Mesothelial cell of epicardium (in vitro differentiated cells): ENCODE data around the gene ID2. TPM values are rescaled to one million over a fixed set of nuclear protein-coding genes. Genes with fewer than 3 reads are reported as not detected.

Source experiments
- DNase-seq, 2 experiments: peaks; one replicate each; pipeline ENCODE4 v3.0.0; 2021; ENCODE audit warnings: low spot score in 2 of 2; ENCODE audit not compliant: unreplicated experiment in 2 of 2
- H3K27ac Mint-ChIP-seq: 2 replicates; pipeline ENCODE4 v1.8.0; 2021; ENCODE audit warnings: mixed read lengths
- H3K27me3 Mint-ChIP-seq: 2 replicates; pipeline ENCODE4 v1.8.0; 2021; ENCODE audit warnings: low read depth, mixed read lengths
- H3K36me3 Mint-ChIP-seq: 2 replicates; pipeline ENCODE4 v1.8.0; 2021; ENCODE audit warnings: mixed read lengths
- H3K4me1 Mint-ChIP-seq: 2 replicates; pipeline ENCODE4 v1.8.0; 2021; ENCODE audit warnings: mixed read lengths
- H3K4me3 Mint-ChIP-seq: 2 replicates; pipeline ENCODE4 v1.8.0; 2021; ENCODE audit warnings: mild to moderate bottlenecking, moderate library complexity, mixed read lengths
- H3K9me3 Mint-ChIP-seq: 2 replicates; pipeline ENCODE4 v1.8.0; 2021; ENCODE audit warnings: mixed read lengths
- total RNA-seq: library from RNA; stranded (reverse); gene quantifications from 3 replicates; pipeline ENCODE4 v1.2.1, GENCODE V29; 2021
- TF ChIP-seq, protein P1 (sequence below): fragments of 200-600 bp; sonication (generic); IDR thresholded peaks from one replicate; pipeline ENCODE4 v1.5.0; 2021; ENCODE audit warnings: antibody characterized with exemption; ENCODE audit not compliant: unreplicated experiment

ID2 gene
- total RNA-seq, 1 donor from 2014 or later = 240 TPM

DNA sequence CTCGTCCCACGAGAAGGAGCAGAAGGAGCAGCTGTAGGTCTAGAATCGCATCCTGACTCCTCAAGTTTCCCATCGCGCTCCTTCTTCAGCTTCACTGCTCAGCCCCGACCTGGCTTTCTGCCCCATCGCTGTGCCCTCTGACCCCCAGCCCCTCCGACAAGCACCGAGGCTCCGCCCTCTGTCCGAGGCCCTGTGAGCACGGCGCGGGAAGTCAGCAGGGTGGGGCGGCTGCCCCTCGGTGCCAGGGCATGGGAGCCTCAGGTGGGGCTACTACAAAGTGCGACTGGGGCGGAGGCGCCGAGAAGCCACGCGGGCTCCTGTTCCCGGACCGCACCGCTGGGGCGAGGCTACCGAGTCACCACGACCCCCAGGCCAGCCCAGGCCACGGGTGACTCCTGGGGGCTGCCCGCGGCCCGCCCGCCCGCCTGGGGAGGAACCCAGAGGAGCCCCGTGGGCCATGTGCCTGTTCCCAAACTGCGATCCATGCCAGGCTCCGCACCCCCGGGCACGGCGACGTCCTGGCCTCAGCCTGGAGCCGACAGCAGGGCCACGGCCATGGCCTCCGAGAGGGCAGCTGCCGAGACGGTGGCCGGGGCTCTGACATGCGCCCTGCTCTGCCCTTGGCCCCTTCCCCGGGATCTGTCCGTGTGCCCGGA is 36.6 kb upstream of the ID2 start:
- H3K4me1 Mint-ChIP-seq = peaks cover 28% of the 10 kb centered on the region
- H3K9me3 Mint-ChIP-seq = no peaks in the 10 kb centered on the region
- H3K36me3 Mint-ChIP-seq = no peaks in the 10 kb centered on the region
- no peak overlapping the region for H3K27ac Mint-ChIP-seq
- no peaks in the 10 kb centered on the region for H3K27me3 Mint-ChIP-seq
- no peak overlapping the region for H3K4me3 Mint-ChIP-seq
- TF ChIP-seq, protein P1, sequence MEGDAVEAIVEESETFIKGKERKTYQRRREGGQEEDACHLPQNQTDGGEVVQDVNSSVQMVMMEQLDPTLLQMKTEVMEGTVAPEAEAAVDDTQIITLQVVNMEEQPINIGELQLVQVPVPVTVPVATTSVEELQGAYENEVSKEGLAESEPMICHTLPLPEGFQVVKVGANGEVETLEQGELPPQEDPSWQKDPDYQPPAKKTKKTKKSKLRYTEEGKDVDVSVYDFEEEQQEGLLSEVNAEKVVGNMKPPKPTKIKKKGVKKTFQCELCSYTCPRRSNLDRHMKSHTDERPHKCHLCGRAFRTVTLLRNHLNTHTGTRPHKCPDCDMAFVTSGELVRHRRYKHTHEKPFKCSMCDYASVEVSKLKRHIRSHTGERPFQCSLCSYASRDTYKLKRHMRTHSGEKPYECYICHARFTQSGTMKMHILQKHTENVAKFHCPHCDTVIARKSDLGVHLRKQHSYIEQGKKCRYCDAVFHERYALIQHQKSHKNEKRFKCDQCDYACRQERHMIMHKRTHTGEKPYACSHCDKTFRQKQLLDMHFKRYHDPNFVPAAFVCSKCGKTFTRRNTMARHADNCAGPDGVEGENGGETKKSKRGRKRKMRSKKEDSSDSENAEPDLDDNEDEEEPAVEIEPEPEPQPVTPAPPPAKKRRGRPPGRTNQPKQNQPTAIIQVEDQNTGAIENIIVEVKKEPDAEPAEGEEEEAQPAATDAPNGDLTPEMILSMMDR = no peak
- no peak for DNase-seq

DNA sequence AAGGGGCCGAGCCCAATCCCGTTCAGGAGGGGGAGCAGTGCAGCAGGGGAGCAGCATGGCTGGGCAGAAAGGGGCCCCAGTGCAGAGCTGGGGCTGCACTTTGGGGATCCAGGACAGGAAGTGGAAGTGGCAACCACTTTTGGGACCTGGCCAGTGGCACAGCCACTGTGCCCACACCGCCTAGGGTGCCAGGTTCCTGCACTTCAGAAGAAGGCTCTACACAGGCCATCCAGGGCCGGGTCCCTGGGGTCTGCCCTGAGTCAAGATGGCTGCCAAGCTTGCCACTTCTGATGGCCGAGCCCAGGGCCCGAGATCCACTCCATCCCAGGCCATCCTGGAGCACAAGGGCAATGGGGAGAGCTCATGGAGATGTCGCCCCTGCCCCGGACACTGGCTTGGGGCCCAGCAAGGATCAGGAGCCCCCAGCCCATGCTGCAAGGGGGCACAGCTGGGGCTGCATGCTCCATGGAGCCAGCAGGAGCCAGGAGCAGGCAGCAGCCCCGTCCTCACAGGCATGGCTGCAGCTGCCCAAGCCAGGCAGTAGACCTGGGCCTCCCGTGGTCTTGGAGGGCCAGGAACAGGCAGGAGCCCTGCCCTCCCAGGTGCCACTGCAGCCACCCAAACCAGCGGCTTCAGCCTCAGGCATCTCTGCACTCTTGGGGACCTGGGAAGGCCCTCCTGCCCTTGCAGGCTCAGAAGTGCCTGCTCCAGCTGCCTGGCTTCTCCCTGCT is 35.0 kb upstream of the ID2 start:
- Mint-ChIP-seq H3K27me3 (no peaks in the 10 kb centered on the region), H3K36me3 (no peaks in the 10 kb centered on the region), H3K27ac (no peak overlapping the region), H3K4me3 (no peak overlapping the region), H3K9me3 (no peaks in the 10 kb centered on the region), H3K4me1 (peaks cover 20% of the 10 kb centered on the region)
- DNase-seq = no peak
- TF ChIP-seq, protein P1 = no peak

DNA sequence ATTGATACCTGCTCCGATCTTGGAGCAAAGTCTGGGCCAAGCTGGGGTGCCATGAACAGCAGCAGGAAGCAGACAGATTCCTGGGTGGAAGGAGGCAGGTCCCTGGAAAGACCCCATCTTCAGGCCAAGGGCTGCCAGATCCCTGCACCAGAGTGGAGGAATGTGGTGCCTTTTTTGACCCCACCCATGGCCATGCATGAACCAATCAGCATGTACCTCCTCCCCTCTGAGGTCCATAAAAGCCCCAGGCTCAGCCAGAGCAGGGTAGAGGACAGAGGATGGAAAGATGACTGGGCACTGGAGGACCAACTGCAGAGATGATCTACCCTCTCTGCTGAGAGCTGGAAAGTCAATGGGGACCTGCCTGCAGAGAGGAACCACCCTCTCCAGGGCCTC is 34.4 kb upstream of the ID2 start:
- DNase-seq = no peak
- peaks cover 15% of the 10 kb centered on the region for H3K4me1 Mint-ChIP-seq
- H3K27ac Mint-ChIP-seq = no peak overlapping the region
- TF ChIP-seq, protein P1 = no peak
- H3K9me3 Mint-ChIP-seq = no peaks in the 10 kb centered on the region
- H3K27me3 Mint-ChIP-seq = no peaks in the 10 kb centered on the region
- H3K36me3 Mint-ChIP-seq = no peaks in the 10 kb centered on the region
- H3K4me3 Mint-ChIP-seq = no peak overlapping the region

DNA sequence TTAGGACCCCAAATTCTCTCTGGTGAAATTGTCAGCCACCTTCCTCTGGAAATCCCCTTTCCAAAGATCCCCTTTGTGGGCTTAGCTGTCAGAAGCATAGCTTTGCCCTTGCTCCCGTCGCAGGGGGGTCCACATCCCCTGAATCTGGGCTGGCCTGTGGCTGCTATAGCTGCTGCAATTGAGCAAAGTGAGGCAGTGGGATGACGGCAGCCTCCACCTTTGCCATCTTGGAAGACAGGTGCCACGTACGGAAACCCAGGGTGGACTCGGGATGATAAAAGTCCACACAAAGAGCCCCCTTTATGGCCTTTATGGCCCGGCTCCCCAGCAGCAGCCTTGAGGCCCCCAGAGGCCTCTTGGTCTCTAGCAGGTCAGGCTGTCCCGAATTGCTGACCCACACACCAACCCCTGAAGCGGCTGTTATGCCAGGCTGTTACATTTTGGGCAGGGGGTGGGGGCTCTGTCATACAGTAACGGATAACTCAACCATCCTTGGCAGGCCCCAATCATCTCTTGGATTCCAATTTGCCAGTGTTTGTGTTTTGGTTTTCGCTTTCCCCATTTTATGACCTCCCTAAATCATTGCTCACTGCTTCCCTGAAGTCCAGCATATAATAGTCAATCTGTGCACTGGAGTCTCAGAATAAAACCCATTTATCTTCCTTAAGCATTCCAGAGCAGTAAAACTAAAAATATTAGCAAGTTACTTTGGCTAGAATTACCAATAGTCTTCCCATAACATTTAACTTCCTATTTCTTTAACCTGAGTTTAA is 33.2 kb upstream of the ID2 start:
- TF ChIP-seq, protein P1 = no peak
- H3K4me3 Mint-ChIP-seq = no peak overlapping the region
- no peak overlapping the region for H3K27ac Mint-ChIP-seq
- no peaks in the 10 kb centered on the region for H3K36me3 Mint-ChIP-seq
- peaks cover 3% of the 10 kb centered on the region for H3K4me1 Mint-ChIP-seq
- no peaks in the 10 kb centered on the region for H3K9me3 Mint-ChIP-seq
- DNase-seq = no peak
- no peaks in the 10 kb centered on the region for H3K27me3 Mint-ChIP-seq

DNA sequence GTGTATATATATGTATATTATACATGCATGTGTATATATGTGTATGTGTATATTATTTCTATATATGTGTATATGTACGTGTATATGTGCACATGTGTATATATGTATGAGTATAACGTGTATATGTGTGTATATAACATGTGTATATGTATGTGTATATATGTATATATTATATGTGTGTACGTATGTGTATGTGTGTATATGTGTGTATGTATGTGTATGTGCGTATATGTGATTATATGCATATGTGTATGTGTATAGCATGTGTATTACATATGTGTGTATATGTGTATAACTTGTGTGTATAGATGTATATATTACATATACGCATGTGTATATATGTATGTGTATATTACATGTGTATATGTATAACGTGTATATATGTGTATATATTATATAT is 32.1 kb upstream of the ID2 start:
- H3K27me3 Mint-ChIP-seq = no peaks in the 10 kb centered on the region
- no peak for DNase-seq
- H3K9me3 Mint-ChIP-seq = no peaks in the 10 kb centered on the region
- peaks cover 2% of the 10 kb centered on the region for H3K4me1 Mint-ChIP-seq
- no peak overlapping the region for H3K27ac Mint-ChIP-seq
- TF ChIP-seq, protein P1 = no peak
- H3K36me3 Mint-ChIP-seq = no peaks in the 10 kb centered on the region
- no peak overlapping the region for H3K4me3 Mint-ChIP-seq
